GM23338 (cell line): ENCODE measurements around the gene SPOPL. TPM values are rescaled to one million over a fixed set of nuclear protein-coding genes. Genes with fewer than 3 reads are reported as not detected.

ENCODE experiments used
- ATAC-seq: fragments of 200-7000 bp; cut with Tn5 transposase; 3 replicates; pipeline ENCODE4 v1.9.1; 2020
- DNase-seq: peaks from one replicate; pipeline ENCODE4 v3.0.0-alpha.2; 2015; ENCODE audit warnings: low spot score
- H2AFZ ChIP-seq: fragments of 200-600 bp; sonication (generic); 2 replicates; pipeline ENCODE4 v1.8.0; 2016; ENCODE audit warnings: antibody characterized with exemption, mild to moderate bottlenecking, moderate library complexity
- H3F3A ChIP-seq: fragments of 200-600 bp; sonication (generic); replicated peaks from 2 replicates; pipeline ENCODE4 v1.8.0; 2017; ENCODE audit warnings: antibody characterized with exemption, mixed run types, low read depth
- H3K27ac ChIP-seq: fragments of 200-600 bp; sonication (generic); 2 replicates; pipeline ENCODE4 v1.6.1; 2016; ENCODE audit warnings: low read depth
- H3K27me3 ChIP-seq: fragments of 200-600 bp; sonication (generic); 2 replicates; pipeline ENCODE4 v1.8.0; 2016; ENCODE audit warnings: mild to moderate bottlenecking, mixed run types, moderate library complexity; ENCODE audit not compliant: insufficient read depth
- H3K36me3 ChIP-seq: fragments of 200-600 bp; sonication (generic); 2 replicates; pipeline ENCODE4 v1.8.0; 2016; ENCODE audit warnings: mild to moderate bottlenecking; ENCODE audit not compliant: insufficient read depth
- H3K4me1 ChIP-seq: fragments of 200-600 bp; sonication (generic); 2 replicates; pipeline ENCODE4 v1.8.0; 2016; ENCODE audit warnings: mild to moderate bottlenecking, moderate library complexity; ENCODE audit not compliant: insufficient read depth
- H3K4me2 ChIP-seq: fragments of 200-600 bp; sonication (generic); 2 replicates; pipeline ENCODE4 v1.7.1; 2017; ENCODE audit warnings: mixed run types
- H3K4me3 ChIP-seq: fragments of 200-600 bp; sonication (generic); 2 replicates; pipeline ENCODE4 v1.6.1; 2016; ENCODE audit warnings: mixed run types
- H3K79me2 ChIP-seq: fragments of 200-600 bp; sonication (generic); replicated peaks from 2 replicates; pipeline ENCODE4 v1.8.0; 2017; ENCODE audit warnings: mild to moderate bottlenecking; ENCODE audit not compliant: insufficient read depth
- H3K9me2 ChIP-seq: fragments of 200-600 bp; sonication (generic); 2 replicates; pipeline ENCODE4 v1.8.0; 2017; ENCODE audit not compliant: insufficient read depth
- H4K20me1 ChIP-seq: fragments of 200-600 bp; sonication (generic); replicated peaks from 2 replicates; pipeline ENCODE4 v1.8.0; 2017; ENCODE audit warnings: mild to moderate bottlenecking; ENCODE audit not compliant: insufficient read depth
- H3K27ac Mint-ChIP-seq: 2 replicates; pipeline ENCODE4 v1.8.0; 2020; ENCODE audit warnings: inconsistent platforms, mild to moderate bottlenecking, moderate library complexity, mixed read lengths
- H3K27me3 Mint-ChIP-seq: 3 replicates; pipeline ENCODE4 v1.8.0; 2022; ENCODE audit warnings: low read depth, mild to moderate bottlenecking, moderate library complexity, mixed read lengths, inconsistent platforms; ENCODE audit not compliant: insufficient read depth, poor library complexity
- H3K36me3 Mint-ChIP-seq: 3 replicates; pipeline ENCODE4 v1.8.0; 2021; ENCODE audit warnings: low read depth, mild to moderate bottlenecking, inconsistent platforms, moderate library complexity, mixed read lengths
- H3K4me1 Mint-ChIP-seq: 3 replicates; pipeline ENCODE4 v1.8.0; 2020; ENCODE audit warnings: mild to moderate bottlenecking, inconsistent platforms, mixed read lengths
- H3K4me3 Mint-ChIP-seq: 3 replicates; pipeline ENCODE4 v1.8.0; 2021; ENCODE audit warnings: moderate library complexity, mild to moderate bottlenecking, inconsistent platforms, mixed read lengths
- H3K9me3 Mint-ChIP-seq: 3 replicates; pipeline ENCODE4 v1.8.0; 2020; ENCODE audit warnings: moderate library complexity, mild to moderate bottlenecking, inconsistent platforms, mixed read lengths
- CTCF ChIP-seq, 2 experiments: fragments of 200-600 bp in 1 of 2; sonication (generic) in 1 of 2; conservative IDR thresholded peaks; 2 replicates each; pipeline versions ENCODE4 v1.5.1 to v1.6.1; 2016 to 2017; ENCODE audit warnings: antibody characterized with exemption in 2 of 2, low read depth in 2 of 2, mild to moderate bottlenecking in 2 of 2, moderate library complexity in 1 of 2
- ETS1 ChIP-seq: IDR thresholded peaks from 2 replicates; pipeline ENCODE4 v1.6.1; 2016; ENCODE audit warnings: antibody characterized with exemption
- EZH2 ChIP-seq: fragments of 200-600 bp; sonication (generic); IDR thresholded peaks from one replicate; pipeline ENCODE4 v1.8.0; 2017; ENCODE audit warnings: antibody characterized with exemption, mild to moderate bottlenecking, low read depth; ENCODE audit not compliant: unreplicated experiment
- EZH2phosphoT487 ChIP-seq: fragments of 200-600 bp; sonication (generic); IDR thresholded peaks from one replicate; pipeline ENCODE4 v1.8.1; 2018; ENCODE audit warnings: antibody characterized with exemption; ENCODE audit not compliant: unreplicated experiment
- JUNB ChIP-seq: IDR thresholded peaks from one replicate; pipeline ENCODE4 v1.6.1; 2016; ENCODE audit warnings: antibody characterized with exemption; ENCODE audit not compliant: unreplicated experiment
- NANOG ChIP-seq: IDR thresholded peaks from 2 replicates; pipeline ENCODE4 v1.6.1; 2016; ENCODE audit warnings: antibody characterized with exemption, borderline replicate concordance
- POLR2AphosphoS5 ChIP-seq: IDR thresholded peaks from 2 replicates; pipeline ENCODE4 v1.6.1; 2016; ENCODE audit warnings: antibody characterized with exemption, low read depth
- REST ChIP-seq: IDR thresholded peaks from one replicate; pipeline ENCODE4 v1.6.1; 2018; ENCODE audit warnings: antibody characterized with exemption; ENCODE audit not compliant: unreplicated experiment
- ZNF114 ChIP-seq: fragments of 250-450 bp; sonication (Bioruptor Pico); IDR thresholded peaks from 2 replicates; pipeline ENCODE4 v1.5.0; 2020; ENCODE audit warnings: mild to moderate bottlenecking, moderate library complexity
- ZNF331 ChIP-seq: fragments of 250-450 bp; sonication (Bioruptor Pico); IDR thresholded peaks from 2 replicates; pipeline ENCODE4 v1.5.0; 2020; ENCODE audit warnings: low read depth, mild to moderate bottlenecking, moderate library complexity
- polyA plus RNA-seq: library from polyadenylated mRNA; unstranded; fragments of >200 nt; fragmentation: Nextera tagmentation; extraction: Ambion mirVana; gene quantifications from 2 replicates; pipeline ENCODE4 v1.2.1, GENCODE V29; 2016
- total RNA-seq: library from RNA; depleted of rRNA; stranded (reverse); fragments of >200 nt; shearing (Covaris generic); gene quantifications from 2 replicates; pipeline ENCODE4 v1.2.3, GENCODE V29; 2014

Gene SPOPL
- total and polyA plus RNA-seq, 2 experiments from 2014 or later = 4.5 to 15.4 TPM

GRCh38 chr2:138455275-138455674 lies 46.3 kb upstream of the SPOPL start (continued):
- no peak for TF ChIP-seq REST
- TF ChIP-seq ZNF331 (CRISPR knock-in tag) = no peak

- no peak overlapping the region for H3K27ac ChIP-seq
- no peaks in the 10 kb centered on the region for H3K27me3 ChIP-seq
- H3K27me3 Mint-ChIP-seq = peaks cover 2% of the 10 kb centered on the region
- H3K9me2 ChIP-seq = 0 out of 2 replicates have a peak, but pooled peaks cover 4% of the 10 kb centered on the region
- no peak overlapping the region for H3K4me2 ChIP-seq
- H3K4me1 Mint-ChIP-seq = no peaks in the 10 kb centered on the region
- ATAC-seq (no peak), DNase-seq (no peak)
- no peak overlapping the region for H3K4me3 ChIP-seq
- H3F3A ChIP-seq = no peaks in the 10 kb centered on the region
- no peaks in the 10 kb centered on the region; the same call in 2 of the 3 replicates for H3K9me3 Mint-ChIP-seq
- H4K20me1 ChIP-seq = no peaks in the 10 kb centered on the region
- no peaks in the 10 kb centered on the region for H3K36me3 ChIP-seq
- no peaks in the 10 kb centered on the region for H3K79me2 ChIP-seq
- no peaks in the 10 kb centered on the region for H3K36me3 Mint-ChIP-seq
- no peak overlapping the region for H3K4me3 Mint-ChIP-seq
- H3K27ac Mint-ChIP-seq = no peak overlapping the region
- no peak overlapping the region for H2AFZ ChIP-seq
- H3K4me1 ChIP-seq = no peaks in the 10 kb centered on the region
- TF ChIP-seq EZH2 = no peak
- no peak for TF ChIP-seq CTCF (conservative IDR thresholded peaks at IDR 0.05; ENCODE audit: low read depth in 2 of 2)
- no peak for TF ChIP-seq ZNF114 (CRISPR knock-in tag)
- TF ChIP-seq JUNB = no peak
- TF ChIP-seq NANOG = no peak
- TF ChIP-seq EZH2phosphoT487 = no peak
- no peak for TF ChIP-seq REST
- no peak for TF ChIP-seq POLR2AphosphoS5
- TF ChIP-seq ETS1 = no peak
These were observed 45.9 kb upstream of the SPOPL start for GRCh38 chr2:138455691-138456090.
